AG04450 (cell line): Measurements from ENCODE around the gene HCRT. TPM values are rescaled to one million over a fixed set of nuclear protein-coding genes. Genes with fewer than 3 reads are reported as not detected.

Experiments
- CTCF ChIA-PET: fragments of 300-600, 350-600 bp; formaldehyde crosslinking; extraction: SDS; loops from one replicate; lab custom pipeline; 2022; ENCODE audit warnings: antibody characterized with exemption, inconsistent platforms; lab: Charles Lee
- POLR2A ChIA-PET: fragments of 350-600 bp; formaldehyde crosslinking; extraction: SDS; loops from one replicate; lab custom pipeline; 2021; ENCODE audit warnings: antibody characterized with exemption, inconsistent platforms; lab: Yijun Ruan, JAX
- DNase-seq: peaks from one replicate; pipeline ENCODE4 v3.0.0-alpha.2; 2011; ENCODE audit warnings: low read depth, low spot score
- H3K27ac ChIP-seq: one replicate; pipeline ENCODE4 v1.5.1; 2012; ENCODE audit warnings: low read depth, low read length, control low read depth
- H3K27me3 ChIP-seq: one replicate; pipeline ENCODE4 v1.6.0; 2012; ENCODE audit warnings: low read length; ENCODE audit not compliant: control insufficient read depth, insufficient read depth
- H3K4me3 ChIP-seq: 2 replicates; pipeline ENCODE4 v1.5.1; 2011; ENCODE audit warnings: mild to moderate bottlenecking, low read depth, low read length, control low read depth
- H3K9me3 ChIP-seq: 2 replicates; pipeline ENCODE4 v1.5.1; 2012; ENCODE audit warnings: low read length; ENCODE audit not compliant: control insufficient read depth, insufficient read depth
- CTCF ChIP-seq: IDR thresholded peaks from 2 replicates; pipeline ENCODE4 v1.5.1; 2011; ENCODE audit warnings: low read depth, low read length, control low read depth, inconsistent platforms
- polyA plus RNA-seq: library from polyadenylated mRNA; depleted of rRNA; stranded (reverse); fragments of >200 nt; gene quantifications from 2 replicates; pipeline ENCODE4 v1.2.3, GENCODE V29; 2011; rRNA removed

Gene HCRT
- polyA plus RNA-seq, 1 experiment = not detected

- H3K9me3 ChIP-seq = no peaks in the 10 kb centered on the region
- H3K27ac ChIP-seq = peak overlapping the region; percentile 53
- no peaks in the 10 kb centered on the region for H3K27me3 ChIP-seq
- ChIA-PET CTCF (interaction anchor here (0.5 to 1.4 kb wide), 5 partner anchors 15 to 172 kb away, joined by 3 to 5 read pairs (median 3); no protein-coding TSS in a partner anchor), POLR2A (interaction anchor here (0.6 to 1.0 kb wide), 3 partner anchors 9 to 136 kb away, joined by 3 to 4 read pairs (median 3); no protein-coding TSS in a partner anchor)
- no peak for TF ChIP-seq CTCF
- no peak overlapping the region for H3K4me3 ChIP-seq
- no peak for DNase-seq
Observed at GRCh38 chr17:42135664-42136653, 49.3 kb downstream of the HCRT start.

GRCh38 chr17:42135151-42135550 lies 50.1 kb downstream of the HCRT start:
- H3K9me3 ChIP-seq = no peaks in the 10 kb centered on the region
- TF ChIP-seq CTCF = no peak
- no peak for DNase-seq
- no peak overlapping the region for H3K4me3 ChIP-seq
- H3K27ac ChIP-seq = peak overlapping the region; percentile 53
- H3K27me3 ChIP-seq = no peaks in the 10 kb centered on the region
- ChIA-PET CTCF (interaction anchor here (0.5 to 0.9 kb wide), 4 partner anchors 16 to 186 kb away, joined by 3 to 5 read pairs (median 3); no protein-coding TSS in a partner anchor), POLR2A (interaction anchor here (0.6 to 1.0 kb wide), 2 partner anchors 9 to 10 kb away, joined by 3 to 4 read pairs; no protein-coding TSS in a partner anchor)

Other genes starting within 250 kb of the HCRT start
- 53.0 and 85.7 TPM in 2 replicates for gene CNP, start 218.7 kb downstream of the HCRT start, polyA plus RNA-seq
- 62.0 and 66.4 TPM in 2 replicates for gene DNAJC7, start 168.0 kb downstream of the HCRT start, polyA plus RNA-seq
- gene NKIRAS2, start 165.4 kb downstream of the HCRT start, polyA plus RNA-seq = 46.5 and 51.3 TPM in 2 replicates
- gene C17orf113, start 134.9 kb downstream of the HCRT start, polyA plus RNA-seq = 0.07 and 0.09 TPM in 2 replicates
- gene ZNF385C, start 87.0 kb downstream of the HCRT start, polyA plus RNA-seq = not detected in 2 replicates
- 2.0 and 2.9 TPM in 2 replicates for gene DHX58, start 72.7 kb downstream of the HCRT start, polyA plus RNA-seq
- gene KAT2A, start 64.1 kb downstream of the HCRT start, polyA plus RNA-seq = 13.6 and 15.5 TPM in 2 replicates
- gene HSPB9, start 62.6 kb downstream of the HCRT start, polyA plus RNA-seq = not detected in 2 replicates
- gene RAB5C, start 30.5 kb downstream of the HCRT start, polyA plus RNA-seq = 134 and 163 TPM in 2 replicates
- gene KCNH4, start 4.3 kb downstream of the HCRT start, polyA plus RNA-seq = 0.01 and 0.02 TPM in 2 replicates
- 5.1 and 7.0 TPM in 2 replicates for gene GHDC, start 9.0 kb upstream of the HCRT start, polyA plus RNA-seq
- gene STAT5B, start 90.9 kb upstream of the HCRT start, polyA plus RNA-seq = 31.5 and 34.0 TPM in 2 replicates
- 3.9 and 5.3 TPM in 2 replicates for gene STAT5A, start 103.0 kb upstream of the HCRT start, polyA plus RNA-seq
- gene STAT3, start 203.0 kb upstream of the HCRT start, polyA plus RNA-seq = 77.1 and 83.4 TPM in 2 replicates
- 326 and 390 TPM in 2 replicates for gene CAVIN1, start 237.8 kb upstream of the HCRT start, polyA plus RNA-seq